ENCODE results near the gene PRELP.

The PRELP gene

DNA sequence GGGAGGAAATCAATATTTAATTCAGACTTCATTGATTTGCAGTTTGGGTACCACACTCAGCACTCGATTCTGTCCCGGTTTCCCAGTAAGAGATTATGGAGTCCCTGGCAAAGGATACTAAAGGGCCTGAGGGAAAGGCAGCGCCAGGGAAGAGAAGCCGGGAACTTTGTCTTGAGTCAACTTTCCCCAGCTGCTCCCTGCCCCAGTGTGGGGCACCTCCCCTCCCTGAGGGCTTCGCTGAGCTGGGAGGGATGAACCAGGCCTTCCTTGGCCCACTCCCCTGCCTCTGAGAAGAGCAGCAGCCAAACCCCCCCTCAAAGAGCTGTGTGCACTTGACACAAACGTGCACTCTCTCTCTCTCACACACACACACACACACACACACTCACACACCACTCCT, 51.0 kb downstream of the PRELP start:
- DNase-seq, result no peak

DNA sequence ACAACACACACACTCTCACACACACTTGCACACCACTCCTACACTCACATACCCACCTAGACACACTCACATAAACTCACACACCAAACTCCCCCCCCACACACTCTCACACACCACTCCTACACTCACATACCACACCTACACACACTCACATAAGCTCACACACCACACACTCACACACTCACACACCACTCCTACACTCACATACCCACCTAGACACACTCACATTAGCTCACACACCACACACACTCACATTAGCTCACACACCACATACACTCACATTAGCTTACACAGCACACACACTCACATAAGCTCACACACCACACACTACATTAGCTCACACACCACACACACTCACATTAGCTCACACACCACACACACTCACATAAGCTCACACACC, 51.4 kb downstream of the PRELP start:
- no peak for DNase-seq

DNA sequence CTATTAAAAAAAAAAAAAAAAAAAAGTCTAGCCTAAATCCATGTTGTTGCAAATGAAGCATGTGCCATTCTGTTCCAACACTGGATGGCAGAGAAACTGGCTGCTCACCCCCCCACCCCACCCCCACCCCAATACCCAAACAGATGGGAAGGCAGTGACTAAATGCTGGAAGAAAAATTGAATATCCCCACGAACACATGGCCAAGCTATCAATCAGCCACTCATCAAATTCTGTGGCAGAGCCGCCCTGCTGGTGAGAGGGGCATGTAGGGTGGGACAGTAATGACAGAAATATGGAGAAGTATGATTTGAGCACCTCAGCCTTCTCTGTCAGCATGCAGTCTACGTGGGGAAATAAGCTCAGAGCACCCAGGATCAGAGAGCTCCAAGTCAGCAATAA, 52.5 kb downstream of the PRELP start:
- DNase-seq, result no peak

DNA sequence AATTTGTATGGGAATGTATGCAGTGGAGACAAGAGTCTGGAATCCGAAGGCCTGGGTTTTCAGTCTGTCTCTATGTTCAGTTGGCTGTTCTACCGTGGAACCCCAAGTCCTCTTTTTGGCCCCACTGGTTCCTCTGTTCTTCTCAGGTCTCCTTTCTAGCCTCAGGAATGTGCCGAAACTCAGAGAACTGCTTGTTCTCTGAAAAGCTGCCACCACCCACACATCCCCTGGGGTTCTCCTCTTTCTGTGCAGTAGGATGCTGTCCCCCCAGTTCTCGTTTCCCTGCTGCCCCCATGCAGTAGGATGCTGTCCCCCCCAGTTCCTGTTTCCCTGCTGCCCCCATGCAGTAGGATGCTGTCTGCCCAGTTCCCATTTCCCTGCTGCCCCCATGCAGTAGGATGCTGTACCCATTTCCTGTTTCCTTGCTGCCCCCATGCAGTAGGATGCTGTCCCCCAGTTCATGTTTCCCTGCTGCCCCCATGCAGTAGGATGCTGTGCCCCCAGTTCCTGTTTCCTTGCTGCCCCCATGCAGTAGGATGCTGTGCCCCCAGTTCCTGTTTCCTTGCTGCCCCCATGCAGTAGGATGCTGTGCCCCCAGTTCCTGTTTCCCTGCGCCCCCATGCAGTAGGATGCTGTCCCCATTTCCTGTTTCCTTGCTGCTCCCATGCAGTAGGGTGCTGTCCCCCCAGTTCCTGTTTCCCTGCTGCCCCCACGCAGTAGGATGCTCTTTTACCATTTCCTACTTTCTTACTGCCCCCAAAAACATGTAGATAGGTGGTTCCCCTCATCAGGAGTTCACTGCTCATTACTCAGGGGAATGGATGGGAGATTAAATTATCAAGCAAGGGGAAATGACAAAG, 53.6 kb downstream of the PRELP start:
- DNase-seq, result no peak

DNA sequence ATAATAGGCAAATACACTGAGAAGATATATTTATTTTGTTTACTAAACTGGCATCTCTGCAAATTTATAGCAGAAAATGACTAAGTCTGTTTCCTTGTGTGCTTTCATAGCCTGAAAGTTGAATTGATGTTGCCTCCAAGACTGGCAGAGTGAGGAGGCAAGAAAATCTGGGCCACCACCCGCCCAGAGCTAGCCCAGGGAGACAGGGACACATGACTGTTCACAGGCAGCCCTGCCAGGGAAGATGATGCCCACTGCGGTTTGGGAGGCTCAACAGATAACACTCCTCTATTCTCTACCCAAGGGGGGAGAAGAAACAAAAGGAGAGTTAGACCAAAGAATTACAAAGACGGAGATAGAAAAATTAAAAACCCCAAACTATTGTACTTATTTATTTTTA, 55.5 kb downstream of the PRELP start:
- DNase-seq, result no peak

DNA sequence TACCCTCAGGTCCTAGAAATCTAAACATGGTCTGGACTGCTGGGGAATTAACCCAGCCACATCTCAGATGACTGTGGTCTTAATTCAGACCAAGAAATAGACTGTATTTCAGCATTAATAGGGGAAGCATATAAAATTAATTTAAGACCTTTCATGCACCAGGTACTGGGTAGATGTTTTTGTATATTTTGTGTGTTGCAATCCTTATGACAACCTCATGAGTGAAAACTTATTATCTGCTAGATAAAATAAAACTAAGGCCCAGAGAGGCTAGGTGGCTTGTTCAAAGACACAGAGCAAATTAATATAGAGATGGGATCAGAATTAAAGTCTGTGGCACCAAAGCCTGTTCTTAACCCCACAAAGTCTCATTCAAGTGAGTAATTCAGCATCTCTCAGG, 58.4 kb downstream of the PRELP start:
- DNase-seq, result no peak

DNA sequence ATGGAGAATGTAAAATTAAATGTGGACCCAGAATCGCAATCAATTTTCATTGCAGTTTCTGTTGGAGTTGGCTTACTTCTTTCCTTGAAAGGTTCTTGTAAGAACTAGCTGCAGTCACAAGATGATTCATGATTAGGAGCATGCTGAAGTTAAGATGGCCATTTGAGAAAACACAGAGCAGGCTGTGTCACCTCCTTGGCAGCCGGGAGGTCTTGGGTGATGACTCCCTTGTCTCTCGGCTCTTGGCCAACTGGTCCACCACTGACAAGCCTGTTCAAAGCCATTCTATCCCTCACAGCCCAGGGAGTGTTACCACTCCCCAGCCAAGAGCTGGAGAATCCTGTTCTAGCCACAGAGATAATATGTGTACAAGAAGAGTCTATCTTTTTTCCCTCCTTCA, 58.9 kb downstream of the PRELP start:
- DNase-seq, result no peak

DNA sequence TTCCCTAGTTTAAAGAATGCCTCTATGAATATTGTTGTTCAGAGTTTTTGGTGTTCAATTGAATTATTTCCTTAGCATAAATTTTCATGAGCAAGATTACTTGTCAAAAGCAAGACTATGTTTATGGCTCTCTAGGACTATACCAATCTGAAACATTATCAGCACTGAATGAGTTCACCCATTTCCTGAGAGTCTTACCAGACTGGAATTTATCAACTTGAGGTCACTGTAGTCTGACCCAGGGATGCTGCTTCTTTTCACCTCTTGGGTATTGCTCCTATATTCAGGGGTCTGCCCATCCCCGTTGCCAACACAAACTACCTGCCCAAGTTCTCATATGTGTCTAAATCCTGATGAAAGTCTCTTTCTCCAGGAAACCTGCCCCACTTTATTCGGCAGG, 61.0 kb downstream of the PRELP start:
- DNase-seq, result no peak

DNA sequence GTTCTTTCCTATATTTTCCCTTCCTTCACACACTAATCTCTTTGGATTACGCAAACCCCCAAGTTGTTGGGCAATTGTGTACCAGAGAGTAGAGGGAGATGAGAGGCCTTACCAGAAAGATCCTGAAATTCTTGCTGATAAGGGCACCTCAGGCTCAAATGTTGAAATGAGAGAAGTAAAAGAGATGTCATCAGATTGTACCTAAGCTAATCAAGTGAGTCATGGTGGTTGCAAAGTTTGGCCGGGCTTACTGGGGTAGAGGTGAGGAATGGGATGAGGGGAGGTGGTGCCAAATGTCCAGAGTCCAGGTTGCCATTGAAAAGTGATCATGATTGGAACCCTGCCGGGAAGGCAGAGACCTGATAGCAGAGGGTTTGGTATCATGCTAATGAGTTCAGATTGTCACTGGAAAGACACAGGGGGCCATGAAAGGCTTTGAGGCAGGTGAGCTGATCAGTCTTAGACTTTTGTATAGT, 61.4 kb downstream of the PRELP start:
- DNase-seq, result no peak

DNA sequence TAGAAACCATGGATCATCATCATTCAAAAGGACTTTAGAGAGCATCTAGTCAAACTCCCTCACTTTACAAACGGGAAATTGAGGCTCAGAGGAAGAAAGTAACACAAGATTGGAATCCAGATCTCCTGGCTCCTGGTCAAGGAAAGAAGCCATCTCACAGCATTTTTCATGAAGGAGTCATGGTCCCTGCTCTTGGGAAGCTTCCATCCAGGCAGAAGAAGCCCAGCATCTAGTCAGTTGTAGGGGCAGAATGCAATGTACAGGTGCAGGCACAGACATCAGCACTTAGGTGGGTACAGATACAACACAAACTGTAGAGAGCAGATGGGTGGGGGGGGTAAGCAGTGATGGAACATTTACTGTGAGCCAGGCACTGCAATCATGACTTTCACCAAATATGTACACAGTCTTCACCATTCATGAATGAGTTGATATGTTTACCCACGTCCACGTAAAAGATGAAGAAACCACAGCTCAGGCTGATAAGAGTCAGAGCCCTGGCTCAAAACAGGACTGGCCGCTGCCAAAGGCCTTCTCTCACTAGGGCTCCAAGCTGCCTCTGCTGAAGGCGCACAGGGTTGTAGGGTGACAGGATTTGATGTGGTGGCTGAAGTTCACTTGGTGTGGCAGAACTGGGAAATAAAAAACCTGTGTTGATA, 62.3 kb downstream of the PRELP start:
- no peak for DNase-seq

DNA sequence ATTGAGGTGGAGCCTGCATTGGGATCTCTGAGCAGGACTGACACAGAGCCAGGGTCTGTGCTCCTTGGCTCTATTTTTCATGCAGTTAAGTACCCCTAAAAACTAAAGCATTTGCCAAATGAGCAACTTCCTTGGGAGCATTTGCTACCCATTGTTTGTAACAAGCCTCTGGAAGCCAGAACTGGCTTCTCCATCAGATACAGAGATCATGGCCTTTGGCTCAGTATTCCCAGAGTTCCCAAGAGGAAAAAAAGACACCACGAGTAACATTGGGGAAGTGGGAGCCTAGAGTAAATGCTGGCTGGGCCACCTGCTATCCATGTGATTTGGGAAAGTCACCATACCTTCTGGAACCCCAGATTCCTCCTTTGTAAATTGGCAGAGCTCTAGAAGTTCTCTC, 63.1 kb downstream of the PRELP start:
- no peak for DNase-seq

DNA sequence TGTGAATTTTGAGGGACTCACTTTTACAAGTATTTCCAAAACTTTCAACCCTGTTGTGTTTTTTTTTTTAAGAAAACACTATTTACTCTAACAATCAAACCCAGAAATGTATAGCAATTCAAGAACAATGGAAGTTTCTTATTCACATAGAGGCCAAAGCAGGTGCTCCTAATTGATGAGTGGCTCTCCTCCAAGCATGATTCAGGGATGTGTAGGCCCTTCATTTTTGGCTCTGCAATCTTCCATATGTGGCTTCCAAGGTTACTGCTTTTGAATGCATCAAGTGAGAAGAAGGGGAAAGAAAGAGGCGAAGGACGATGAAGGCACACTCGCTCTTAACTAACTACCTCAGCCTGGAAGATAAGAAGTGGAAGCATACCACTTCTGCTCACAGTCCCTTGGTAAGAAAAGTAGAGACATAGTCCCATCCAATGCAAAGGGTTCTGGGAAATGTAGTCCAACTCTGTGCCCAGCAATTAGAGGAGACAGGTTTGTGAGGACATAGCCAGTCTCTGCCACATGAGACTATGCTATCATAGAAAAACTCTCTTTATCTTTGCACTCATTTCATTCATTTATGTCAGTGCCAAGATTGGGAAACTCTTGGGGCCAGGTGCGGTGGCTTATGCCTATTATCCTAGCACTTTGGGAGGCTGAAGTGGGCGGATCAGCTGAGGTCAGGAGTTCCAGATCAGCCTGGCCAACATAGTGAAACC, 64.4 kb downstream of the PRELP start:
- no peak for DNase-seq
